ENCODE results near the gene LIME1.
"Not testable (repeated sequence)": the region's sequence is repeated elsewhere in the genome, so short reads cannot be mapped to it uniquely, and the experiment has no call there.

Gene LIME1

DNA sequence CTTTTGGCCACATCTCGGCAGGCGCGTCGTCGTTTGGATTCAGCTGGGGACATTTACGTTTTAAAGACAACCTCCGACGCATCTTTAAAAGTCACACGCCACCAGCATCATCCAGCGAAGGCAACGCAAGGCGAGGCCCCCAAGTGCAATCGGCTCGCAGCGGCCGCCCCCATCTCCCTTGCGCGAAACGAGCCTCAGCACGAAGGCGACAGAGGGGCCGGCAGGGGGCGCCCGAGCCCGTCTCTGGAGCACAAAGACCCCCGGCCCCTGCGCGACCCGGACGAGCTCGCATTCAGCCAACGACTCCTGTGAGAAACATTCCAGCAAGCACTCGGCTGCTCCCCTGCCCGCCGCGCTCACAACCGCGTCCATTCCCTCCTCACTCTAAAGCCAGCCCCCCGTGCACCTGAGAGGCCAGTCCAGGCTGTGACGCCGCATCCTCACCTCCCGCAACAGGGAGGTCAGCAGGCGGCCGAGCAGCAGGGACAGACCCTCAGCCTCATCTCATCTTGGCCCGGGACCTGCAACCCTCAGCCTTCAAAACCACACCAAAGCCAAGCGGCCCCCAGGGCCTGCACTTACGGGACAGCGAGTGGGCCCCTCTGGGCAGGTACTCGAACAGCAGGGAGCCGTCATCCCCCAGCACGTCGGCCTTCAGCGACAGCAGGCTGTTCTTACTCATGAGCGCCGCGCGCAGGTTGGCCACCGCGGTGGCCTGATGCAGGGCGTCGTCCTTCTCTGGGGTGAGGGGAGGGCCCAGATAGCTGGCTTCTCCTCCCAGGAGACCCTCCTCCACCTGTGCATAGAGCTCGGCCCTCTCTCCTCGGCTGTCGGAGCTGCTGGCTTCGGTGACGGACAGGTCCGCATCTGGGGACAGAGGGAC, 38.9 kb downstream of the LIME1 start:
- no peak for DNase-seq

DNA sequence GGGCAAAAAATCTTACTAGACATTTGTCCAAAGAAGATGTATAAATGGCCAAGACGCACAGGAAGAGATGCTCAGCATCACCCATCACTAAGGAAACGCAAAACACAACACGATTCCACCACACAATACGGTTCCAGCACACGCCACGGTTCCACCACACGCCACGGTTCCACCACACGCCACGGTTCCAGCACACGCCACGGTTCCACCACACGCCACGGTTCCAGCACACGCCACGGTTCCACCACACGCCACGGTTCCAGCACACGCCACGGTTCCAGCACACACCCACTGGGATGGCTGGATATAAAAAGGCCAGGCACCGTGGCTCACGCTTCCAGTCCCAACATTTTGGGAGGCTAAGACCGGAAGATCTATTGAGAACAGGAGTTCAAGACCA, 40.4 kb downstream of the LIME1 start:
- not testable (repeated sequence) for DNase-seq

DNA sequence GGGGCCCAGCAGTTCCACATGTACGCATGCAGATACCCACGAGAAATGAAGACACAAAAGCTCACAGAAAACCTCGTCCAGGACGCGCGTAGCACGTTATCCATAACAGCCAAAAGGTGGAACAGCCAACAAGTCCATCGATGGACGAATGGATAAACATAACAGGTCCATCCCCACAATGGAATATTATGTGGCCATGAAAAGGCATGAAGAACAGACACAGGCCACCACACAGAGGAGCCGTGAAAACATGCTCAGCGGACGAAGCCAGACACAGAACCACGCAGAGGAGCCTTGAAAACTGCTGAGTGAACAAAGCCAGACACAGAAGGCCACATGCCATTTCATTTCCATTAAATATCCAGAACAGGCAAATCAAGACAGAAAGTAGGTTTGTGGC, 41.1 kb downstream of the LIME1 start:
- no peak for DNase-seq

DNA sequence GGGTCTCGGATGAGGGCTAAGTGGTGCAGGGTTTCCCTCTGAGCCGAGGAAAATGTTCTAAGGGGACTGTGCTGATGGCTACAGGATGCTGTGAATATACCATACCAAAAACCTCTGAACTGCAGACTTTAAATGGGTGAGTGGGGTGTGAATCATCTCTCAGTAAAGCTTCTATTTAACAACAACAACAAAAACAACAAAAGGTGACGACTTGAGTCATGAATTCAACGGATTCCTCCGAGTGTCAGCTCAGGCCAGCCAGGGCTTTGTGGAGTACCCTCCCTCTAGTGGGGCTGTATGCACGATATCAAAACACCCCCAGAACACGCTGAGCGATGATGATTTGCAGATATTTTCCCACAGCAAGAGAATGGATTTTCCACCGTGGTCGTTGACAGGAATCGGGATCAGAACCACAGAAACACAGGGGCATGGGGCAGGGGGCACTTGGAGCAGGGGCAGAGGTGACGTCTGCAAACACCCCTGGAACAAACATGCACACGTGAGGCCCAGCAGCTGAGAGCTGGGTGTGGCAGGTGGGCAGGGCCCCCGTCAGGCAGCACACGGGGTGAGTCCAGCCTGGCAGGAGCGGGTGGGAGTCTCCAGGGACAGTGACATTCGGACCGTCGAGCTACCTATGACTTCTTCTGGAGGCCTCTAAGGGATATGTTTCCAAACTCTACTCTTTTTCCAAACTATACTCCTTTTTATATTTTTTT, 41.7 kb downstream of the LIME1 start:
- DNase-seq: no peak

DNA sequence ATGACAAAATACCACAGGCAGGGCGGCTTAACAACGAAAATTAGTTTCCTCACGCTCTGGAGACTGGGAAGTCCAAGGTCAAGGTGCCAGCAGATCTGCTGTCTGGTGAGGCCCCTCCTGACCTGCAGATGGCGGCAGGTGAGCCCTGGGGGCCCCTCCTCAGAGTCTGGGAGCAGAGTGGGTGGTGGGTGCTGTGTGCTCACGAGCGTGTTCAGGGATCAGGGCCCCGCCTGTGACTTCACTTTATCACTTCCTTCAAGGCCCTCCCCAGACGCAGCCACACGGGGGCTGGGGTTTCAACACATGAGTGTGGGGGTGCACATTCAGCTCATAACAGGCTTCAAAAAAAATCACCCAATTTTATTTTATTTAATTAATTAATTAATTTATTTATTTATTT, 42.4 kb downstream of the LIME1 start:
- DNase-seq: no peak

DNA sequence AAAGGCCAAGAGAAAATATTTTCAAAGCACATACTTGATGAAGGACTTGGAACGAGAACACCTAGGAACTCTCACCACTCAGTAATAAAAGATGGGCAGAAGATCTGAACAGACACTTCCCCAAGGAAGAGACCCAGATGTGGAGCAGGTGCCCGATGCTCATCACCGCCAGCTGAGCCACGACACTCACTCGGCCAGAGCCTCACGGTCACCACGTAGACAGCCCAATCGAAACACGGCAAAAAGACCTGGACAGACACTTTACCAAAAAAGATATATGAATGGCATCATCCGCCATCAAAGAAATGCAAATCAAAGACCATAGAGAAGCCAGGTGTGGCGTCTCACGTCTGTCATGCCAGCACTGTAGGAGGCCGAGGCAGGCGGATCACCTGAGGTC, 44.7 kb downstream of the LIME1 start:
- no peak for DNase-seq

DNA sequence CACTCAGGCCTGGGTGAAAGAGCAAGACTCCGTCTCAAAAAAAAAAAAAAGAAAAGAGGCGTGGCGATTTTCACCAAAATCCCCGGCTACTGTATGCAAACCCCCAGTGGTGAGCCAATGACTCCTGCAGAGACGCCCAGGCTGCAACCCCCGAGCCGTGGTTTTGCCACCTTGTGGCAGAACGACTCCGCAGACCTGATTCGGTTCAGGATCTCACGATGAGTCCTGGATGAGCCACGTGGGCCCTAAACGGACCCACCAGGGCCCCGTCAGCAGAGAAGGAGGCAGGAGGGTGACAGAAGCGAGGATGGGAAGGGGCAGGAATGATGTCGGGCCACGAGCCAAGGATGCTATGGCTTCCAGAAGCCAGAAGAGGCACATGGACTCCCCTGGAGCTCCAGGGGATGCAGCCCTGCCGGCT, 45.6 kb downstream of the LIME1 start:
- peak in 1 of 2 donors; percentile 37 for DNase-seq

DNA sequence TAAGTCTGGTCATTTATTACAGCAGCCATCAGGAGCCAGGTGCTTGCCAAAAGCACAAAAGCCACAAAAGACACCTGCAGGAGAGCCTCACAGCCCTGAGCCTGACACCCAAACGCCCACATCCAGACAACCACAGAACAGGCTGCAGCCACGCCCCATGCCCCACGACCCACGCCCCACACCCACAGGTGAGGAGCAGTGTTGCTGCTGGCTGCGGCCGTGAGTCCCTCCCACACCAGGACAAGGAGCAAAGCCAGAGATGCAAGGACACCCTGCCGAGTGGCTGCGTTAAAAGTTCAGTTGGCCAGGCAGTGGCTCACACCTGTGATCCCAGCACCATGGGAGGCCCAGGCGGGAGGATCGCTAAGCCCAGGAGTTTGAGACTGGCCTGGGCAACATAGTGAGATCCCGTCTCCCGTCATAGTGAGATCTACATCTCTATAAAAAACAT, 46.1 kb downstream of the LIME1 start:
- no peak for DNase-seq

DNA sequence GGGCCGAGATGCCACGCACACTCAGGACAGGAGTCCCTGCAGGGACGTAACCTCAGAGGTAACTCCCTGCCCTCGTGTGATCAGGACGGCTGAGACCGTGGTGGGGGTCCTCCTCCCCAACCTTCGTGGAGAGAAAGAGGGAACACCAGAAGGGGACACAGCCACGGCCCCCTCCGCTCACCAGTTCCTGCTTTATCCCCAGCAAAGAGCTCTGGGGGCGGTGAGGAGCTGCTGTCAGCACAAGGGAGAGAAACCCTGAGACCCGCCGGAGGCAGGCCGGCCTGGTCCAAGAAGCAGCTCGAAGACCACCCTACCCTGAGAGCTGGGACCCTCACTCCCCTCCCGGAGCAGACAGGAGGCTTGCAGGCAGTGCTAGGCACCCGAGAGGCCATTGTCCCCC, 47.5 kb downstream of the LIME1 start:
- no peak for DNase-seq

DNA sequence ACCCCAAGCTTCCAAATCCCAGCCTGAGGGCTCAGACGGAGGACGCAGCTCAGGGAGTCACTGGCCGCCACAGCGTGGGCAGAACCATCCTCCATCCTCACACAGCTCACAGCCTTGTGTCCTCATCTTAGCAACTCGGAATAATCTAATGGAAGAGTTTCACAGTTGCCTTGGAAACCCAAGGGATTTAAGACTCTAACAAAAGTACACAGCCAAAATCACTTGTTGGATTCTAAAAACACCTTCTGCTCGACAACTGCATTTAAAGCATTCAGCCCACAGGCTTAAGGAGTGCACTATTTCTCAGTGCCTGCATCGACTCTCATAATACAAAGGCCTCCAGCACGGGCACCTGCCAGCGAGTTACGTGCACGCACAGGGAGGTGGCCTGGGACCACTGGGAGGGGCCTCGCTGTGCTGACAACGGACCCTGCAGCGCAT, 49.2 kb downstream of the LIME1 start:
- no peak for DNase-seq

DNA sequence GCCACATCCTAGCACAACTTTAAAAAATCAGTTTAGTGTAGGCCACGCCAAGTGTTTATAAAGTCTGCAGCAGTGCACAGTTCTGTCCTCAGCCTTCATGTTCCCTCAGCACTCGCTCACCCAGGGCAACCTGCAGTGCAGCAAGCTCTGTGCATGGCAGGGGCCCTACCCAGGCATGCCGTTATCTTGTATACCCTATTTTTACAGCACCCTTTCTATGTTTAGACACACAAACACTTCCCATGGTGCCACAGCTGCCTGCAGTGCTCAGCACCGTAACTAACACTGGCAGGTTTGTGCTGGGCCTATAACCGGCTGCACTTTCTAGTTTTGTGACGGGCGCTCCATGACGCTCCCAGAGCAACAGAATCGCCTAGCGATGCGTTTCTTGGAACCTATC, 50.8 kb downstream of the LIME1 start:
- DNase-seq: no peak

DNA sequence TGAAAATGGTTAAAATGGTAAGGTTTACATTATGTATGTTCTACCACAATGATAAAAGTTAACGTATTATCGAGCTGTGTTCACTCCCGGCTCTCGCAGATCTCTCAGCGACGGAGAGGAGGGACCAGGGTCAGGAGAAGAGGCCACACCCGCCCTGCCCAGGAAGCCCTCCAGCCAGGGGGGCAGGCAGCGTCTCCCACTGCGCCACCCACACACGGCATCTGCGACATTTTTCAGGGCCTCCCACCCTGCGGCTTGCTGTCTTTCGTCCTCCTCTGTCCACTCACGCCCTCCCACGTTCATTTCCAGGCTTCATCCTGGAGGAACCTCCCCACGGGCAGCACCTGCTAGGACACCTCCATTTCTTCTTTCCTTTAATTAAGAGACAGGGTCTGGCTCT, 51.3 kb downstream of the LIME1 start:
- DNase-seq: no peak

Data from stimulated activated CD4-positive, alpha-beta T cell treated with anti-CD3 and anti-CD28 coated beads, Interleukin-2, amount 100 ng/mL, for 48 hours (primary cell).